Activated CD8-positive, alpha-beta memory T cell treated with anti-CD3 and anti-CD28 coated beads for 48 hours (primary cell): ENCODE data around the gene SREK1IP1.

Experiments used
- DNase-seq, 3 experiments: peaks; one replicate each; pipeline ENCODE4 v3.0.0-alpha.2; 2020; ENCODE audit warnings: low read depth in 2 of 3, low spot score in 2 of 3

The SREK1IP1 gene

GRCh38 chr5:64768358-64769312 lies at the start of gene SREK1IP1, which contains the start of gene CWC27:
TSS of gene SREK1IP1 (minus strand) at chr5:64768691. CDS start at chr5:64768517, 174 bp downstream.
TSS of gene CWC27 (plus strand) at chr5:64768930. CDS start at chr5:64769147, 217 bp downstream.
- peak; percentile 54 to 68 (median 67) for DNase-seq

GRCh38 chr5:64818245-64818644 lies 49.8 kb upstream of the SREK1IP1 start:
- DNase-seq: no peak

GRCh38 chr5:64814073-64814472 lies 45.6 kb upstream of the SREK1IP1 start:
- DNase-seq: no peak

- DNase-seq: no peak
These were observed 42.7 kb upstream of the SREK1IP1 start for GRCh38 chr5:64811050-64811640.

- no peak for DNase-seq
These were observed 39.0 kb upstream of the SREK1IP1 start for GRCh38 chr5:64807520-64807919.

- no peak for DNase-seq
These were observed 38.0 kb upstream of the SREK1IP1 start for GRCh38 chr5:64806537-64806936.

- no peak for DNase-seq
These were observed 32.4 kb upstream of the SREK1IP1 start for GRCh38 chr5:64800926-64801325.

GRCh38 chr5:64796301-64796700 lies 27.8 kb upstream of the SREK1IP1 start:
- no peak for DNase-seq

GRCh38 chr5:64794053-64794770 lies 25.7 kb upstream of the SREK1IP1 start:
- no peak for DNase-seq

GRCh38 chr5:64792469-64792868 lies 24.0 kb upstream of the SREK1IP1 start:
- no peak for DNase-seq

- no peak for DNase-seq
These were observed 21.7 kb upstream of the SREK1IP1 start for GRCh38 chr5:64790210-64790609.

GRCh38 chr5:64789457-64789856 lies 21.0 kb upstream of the SREK1IP1 start:
- no peak for DNase-seq

- DNase-seq: no peak
These were observed 19.7 kb upstream of the SREK1IP1 start for GRCh38 chr5:64788156-64788555.

GRCh38 chr5:64786372-64786771 lies 17.9 kb upstream of the SREK1IP1 start:
- no peak for DNase-seq

GRCh38 chr5:64784451-64785025 lies 16.0 kb upstream of the SREK1IP1 start:
- peak in 2 of 3 experiments; percentile 9 to 25 for DNase-seq

- no peak for DNase-seq
These were observed 6.8 kb upstream of the SREK1IP1 start for GRCh38 chr5:64775291-64775690.

GRCh38 chr5:64773533-64773932 lies 5.0 kb upstream of the SREK1IP1 start:
- no peak for DNase-seq

GRCh38 chr5:64771736-64772135 lies 3.2 kb upstream of the SREK1IP1 start:
- DNase-seq: no peak

- no peak for DNase-seq
These were observed 1.4 kb upstream of the SREK1IP1 start for GRCh38 chr5:64769855-64770254.

GRCh38 chr5:64767959-64768357 lies 533 bp downstream of the SREK1IP1 start:
- no peak for DNase-seq

GRCh38 chr5:64766941-64767340 lies 1.6 kb downstream of the SREK1IP1 start:
- DNase-seq: no peak
